DND-41 (cell line): ENCODE data around the gene ASIC2.

ENCODE experiments used
- ATAC-seq: fragments of 200-7000 bp; cut with Tn5 transposase; 3 replicates; pipeline ENCODE4 v1.9.1; 2021; ENCODE audit warnings: low read depth; ENCODE audit not compliant: insufficient read depth
- DNase-seq: peaks from one replicate; pipeline ENCODE4 v3.0.0-alpha.2; 2020
- H2AFZ ChIP-seq: 2 replicates; pipeline ENCODE4 v1.6.0; 2012; ENCODE audit warnings: low read depth, low read length
- H3K27ac ChIP-seq: 2 replicates; pipeline ENCODE4 v1.5.1; 2012; ENCODE audit warnings: low read length, inconsistent platforms
- H3K27me3 ChIP-seq: fragments of 200-600 bp; sonication (generic); 2 replicates; pipeline ENCODE4 v1.6.0; 2012; ENCODE audit warnings: low read length, mild to moderate bottlenecking, inconsistent platforms; ENCODE audit not compliant: insufficient read depth, poor library complexity
- H3K36me3 ChIP-seq: 2 replicates; pipeline ENCODE4 v1.5.1; 2012; ENCODE audit warnings: low read length, inconsistent platforms; ENCODE audit not compliant: insufficient read depth
- H3K4me1 ChIP-seq: 2 replicates; pipeline ENCODE4 v1.5.1; 2012; ENCODE audit warnings: mild to moderate bottlenecking, low read length; ENCODE audit not compliant: insufficient read depth
- H3K4me2 ChIP-seq: 2 replicates; pipeline ENCODE4 v1.6.0; 2012; ENCODE audit warnings: mild to moderate bottlenecking, moderate library complexity, low read length, inconsistent platforms; ENCODE audit not compliant: insufficient read depth
- H3K4me3 ChIP-seq, 2 experiments: fragments of 200-600 bp in 1 of 2; shearing (Covaris generic) in 1 of 2; 2 replicates each; pipeline ENCODE4 v1.5.1; 2012 to 2016; ENCODE audit warnings: inconsistent platforms in 2 of 2, low read length in 2 of 2, mild to moderate bottlenecking in 2 of 2, low read depth in 1 of 2, moderate library complexity in 1 of 2
- H3K79me2 ChIP-seq: 2 replicates; pipeline ENCODE4 v1.6.0; 2012; ENCODE audit warnings: low read length, inconsistent platforms; ENCODE audit not compliant: insufficient read depth
- H3K9ac ChIP-seq: 2 replicates; pipeline ENCODE4 v1.6.0; 2012; ENCODE audit warnings: low read depth, mild to moderate bottlenecking, inconsistent platforms, low read length, moderate library complexity
- H3K9me3 ChIP-seq: 2 replicates; pipeline ENCODE4 v1.5.1; 2012; ENCODE audit warnings: low read length, moderate library complexity, mild to moderate bottlenecking, inconsistent platforms; ENCODE audit not compliant: insufficient read depth, severe bottlenecking
- H4K20me1 ChIP-seq: 2 replicates; pipeline ENCODE4 v1.6.0; 2012; ENCODE audit warnings: low read length; ENCODE audit not compliant: insufficient read depth
- EZH2 ChIP-seq: IDR thresholded peaks from 3 replicates; pipeline ENCODE4 v1.6.1; 2012; ENCODE audit warnings: borderline replicate concordance, low read depth, mild to moderate bottlenecking, moderate library complexity, low read length, inconsistent platforms; ENCODE audit not compliant: severe bottlenecking
- TF ChIP-seq, protein P1 (sequence below): IDR thresholded peaks from 2 replicates; pipeline ENCODE4 v1.5.1; 2012; ENCODE audit warnings: borderline replicate concordance, low read length, moderate library complexity, mild to moderate bottlenecking; ENCODE audit not compliant: poor library complexity, severe bottlenecking; ENCODE audit errors: extremely low read depth

Gene ASIC2

DNA sequence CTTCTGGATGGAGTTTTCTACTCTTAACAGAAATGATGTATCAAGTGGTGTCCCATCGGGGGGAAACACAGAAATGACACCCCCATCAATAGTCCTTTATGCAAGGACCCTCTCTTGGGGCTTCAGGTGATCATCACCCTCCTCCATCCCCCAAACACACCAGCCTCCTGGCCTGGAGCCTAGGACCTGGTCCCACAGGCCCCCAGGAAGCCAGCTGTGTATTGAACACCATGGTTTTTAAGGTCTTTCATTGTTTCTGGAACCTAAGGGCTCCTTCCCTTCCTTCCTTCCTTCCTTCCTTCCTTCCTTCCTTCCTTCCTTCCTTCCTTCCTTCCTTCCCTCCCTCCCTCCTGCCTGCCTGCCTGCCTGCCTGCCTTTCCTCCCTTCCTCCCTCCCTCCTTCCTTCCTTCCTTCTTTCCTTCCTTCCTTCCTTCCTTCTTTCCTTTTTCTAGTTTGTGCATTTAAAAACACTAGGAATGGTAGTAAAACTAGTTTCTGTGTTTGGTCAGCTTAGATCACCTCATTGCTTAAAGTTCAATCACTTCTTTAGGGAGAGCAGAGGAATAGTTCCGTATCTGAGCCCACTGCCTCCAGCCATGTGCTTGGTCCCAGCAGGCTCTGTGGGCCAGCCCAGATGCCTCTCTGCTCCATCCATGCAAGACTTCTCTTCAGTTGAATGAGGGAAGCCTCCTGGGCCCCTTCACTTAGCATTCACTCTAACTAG is 23.6 kb downstream of the ASIC2 start:
- H3K9me3 ChIP-seq = no peaks in the 10 kb centered on the region
- H3K79me2 ChIP-seq = no peaks in the 10 kb centered on the region
- H4K20me1 ChIP-seq = no peaks in the 10 kb centered on the region
- H3K4me2 ChIP-seq = no peak overlapping the region
- H2AFZ ChIP-seq = no peak overlapping the region
- no peak overlapping the region for H3K9ac ChIP-seq
- H3K27me3 ChIP-seq = peaks cover 6% of the 10 kb centered on the region
- TF ChIP-seq EZH2 = no peak
- TF ChIP-seq, protein P1, sequence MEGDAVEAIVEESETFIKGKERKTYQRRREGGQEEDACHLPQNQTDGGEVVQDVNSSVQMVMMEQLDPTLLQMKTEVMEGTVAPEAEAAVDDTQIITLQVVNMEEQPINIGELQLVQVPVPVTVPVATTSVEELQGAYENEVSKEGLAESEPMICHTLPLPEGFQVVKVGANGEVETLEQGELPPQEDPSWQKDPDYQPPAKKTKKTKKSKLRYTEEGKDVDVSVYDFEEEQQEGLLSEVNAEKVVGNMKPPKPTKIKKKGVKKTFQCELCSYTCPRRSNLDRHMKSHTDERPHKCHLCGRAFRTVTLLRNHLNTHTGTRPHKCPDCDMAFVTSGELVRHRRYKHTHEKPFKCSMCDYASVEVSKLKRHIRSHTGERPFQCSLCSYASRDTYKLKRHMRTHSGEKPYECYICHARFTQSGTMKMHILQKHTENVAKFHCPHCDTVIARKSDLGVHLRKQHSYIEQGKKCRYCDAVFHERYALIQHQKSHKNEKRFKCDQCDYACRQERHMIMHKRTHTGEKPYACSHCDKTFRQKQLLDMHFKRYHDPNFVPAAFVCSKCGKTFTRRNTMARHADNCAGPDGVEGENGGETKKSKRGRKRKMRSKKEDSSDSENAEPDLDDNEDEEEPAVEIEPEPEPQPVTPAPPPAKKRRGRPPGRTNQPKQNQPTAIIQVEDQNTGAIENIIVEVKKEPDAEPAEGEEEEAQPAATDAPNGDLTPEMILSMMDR = no peak
- H3K4me3 ChIP-seq = no peak overlapping the region
- ATAC-seq (no peak), DNase-seq (no peak)
- no peaks in the 10 kb centered on the region for H3K36me3 ChIP-seq
- H3K4me1 ChIP-seq = no peaks in the 10 kb centered on the region
- H3K27ac ChIP-seq = no peak overlapping the region

DNA sequence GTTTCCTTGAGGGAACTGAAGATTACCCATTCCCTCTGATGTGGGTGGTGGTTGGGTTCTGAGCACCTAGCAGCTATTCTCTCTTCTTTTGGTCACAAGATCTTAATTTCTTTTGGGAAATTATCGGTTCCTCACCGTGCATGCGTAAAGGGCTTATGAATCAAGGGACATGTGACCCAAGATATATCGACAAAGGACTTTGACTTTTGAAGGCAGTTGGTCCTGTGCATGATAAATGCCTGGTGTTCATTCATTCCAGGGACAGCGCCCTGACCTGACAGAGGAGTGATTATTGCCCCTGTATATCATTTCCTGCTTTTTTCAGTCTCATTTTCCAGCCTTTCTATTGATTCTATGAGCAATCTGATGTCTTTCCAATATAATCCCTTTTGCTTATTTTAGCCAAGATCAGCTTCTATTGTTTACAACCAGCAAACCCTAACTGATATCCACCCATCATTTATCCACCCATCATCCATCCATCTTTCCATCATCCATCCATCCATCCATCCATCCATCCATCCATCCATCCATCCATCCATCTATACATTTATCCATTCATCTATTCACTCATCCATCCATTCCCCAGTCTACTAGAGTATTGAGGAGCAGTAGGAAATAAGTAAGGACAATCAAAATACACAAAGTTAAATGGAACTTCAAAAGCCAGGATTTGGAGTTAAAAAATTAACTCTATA is 25.1 kb downstream of the ASIC2 start:
- no peak for ATAC-seq
- DNase-seq = no peak
- H3K27ac ChIP-seq = no peak overlapping the region
- H3K9me3 ChIP-seq = no peaks in the 10 kb centered on the region
- H2AFZ ChIP-seq = no peak overlapping the region
- no peak overlapping the region for H3K9ac ChIP-seq
- H3K79me2 ChIP-seq = no peaks in the 10 kb centered on the region
- no peaks in the 10 kb centered on the region for H4K20me1 ChIP-seq
- H3K36me3 ChIP-seq = no peaks in the 10 kb centered on the region
- peaks cover 6% of the 10 kb centered on the region for H3K27me3 ChIP-seq
- H3K4me3 ChIP-seq = no peak overlapping the region
- H3K4me1 ChIP-seq = no peaks in the 10 kb centered on the region
- TF ChIP-seq, protein P1 = no peak
- TF ChIP-seq EZH2 = no peak
- no peak overlapping the region for H3K4me2 ChIP-seq

DNA sequence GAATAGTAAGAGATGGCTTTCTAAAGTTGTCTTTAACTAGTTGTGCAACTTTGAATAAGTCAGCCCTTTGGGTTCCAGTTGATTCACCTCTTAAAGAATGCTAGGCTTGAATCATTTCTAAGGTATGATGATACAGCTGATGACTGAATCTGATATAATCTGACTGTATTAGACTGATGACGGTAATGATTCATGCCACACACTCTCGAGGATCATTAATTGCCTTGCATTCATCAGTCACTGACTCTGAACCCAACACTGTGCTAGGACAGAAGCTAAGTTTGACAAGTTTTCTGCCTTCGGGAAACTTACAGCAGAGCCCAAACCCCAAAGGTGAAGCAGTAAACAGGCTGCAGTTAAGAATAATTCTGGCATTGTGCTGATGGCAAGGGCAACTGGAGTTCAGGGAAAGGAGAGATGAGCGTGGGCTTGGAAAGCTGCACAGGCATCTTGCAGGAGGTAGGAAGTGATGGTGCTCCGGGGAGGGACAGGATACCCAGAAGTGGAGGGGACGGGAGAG is 25.8 kb downstream of the ASIC2 start:
- TF ChIP-seq EZH2 = no peak
- TF ChIP-seq, protein P1 = no peak
- ATAC-seq (no peak), DNase-seq (no peak)
- H3K27me3 ChIP-seq = peaks cover 6% of the 10 kb centered on the region
- H3K9me3 ChIP-seq = no peaks in the 10 kb centered on the region
- H3K4me1 ChIP-seq = no peaks in the 10 kb centered on the region
- H4K20me1 ChIP-seq = no peaks in the 10 kb centered on the region
- H2AFZ ChIP-seq = no peak overlapping the region
- no peaks in the 10 kb centered on the region for H3K36me3 ChIP-seq
- no peak overlapping the region for H3K4me3 ChIP-seq
- H3K9ac ChIP-seq = no peak overlapping the region
- no peak overlapping the region for H3K27ac ChIP-seq
- no peak overlapping the region for H3K4me2 ChIP-seq
- H3K79me2 ChIP-seq = no peaks in the 10 kb centered on the region
